Fibroblast of mammary gland (primary cell): ENCODE results near the gene CIPC.

Experiments used
- DNase-seq: peaks from one replicate; pipeline ENCODE4 v3.0.0-alpha.2; 2010; ENCODE audit warnings: low read depth
- H3K4me3 ChIP-seq: 2 replicates; pipeline ENCODE4 v1.5.1; 2011; ENCODE audit warnings: low read depth, mild to moderate bottlenecking, low read length, moderate library complexity; ENCODE audit not compliant: control insufficient read depth
- CTCF ChIP-seq: conservative IDR thresholded peaks from 2 replicates; pipeline ENCODE4 v1.5.1; 2011; ENCODE audit warnings: low read depth, low read length, inconsistent platforms; ENCODE audit not compliant: control insufficient read depth, insufficient read depth

The CIPC gene

GRCh38 chr14:77120771-77121743 lies 23.0 kb downstream of the CIPC start:
- TF ChIP-seq CTCF = no peak
- H3K4me3 ChIP-seq = no peak overlapping the region
- DNase-seq = no peak

- no peak for TF ChIP-seq CTCF
- H3K4me3 ChIP-seq = no peak overlapping the region
- no peak for DNase-seq
Observed at GRCh38 chr14:77122526-77123125, 24.6 kb downstream of the CIPC start.

GRCh38 chr14:77123381-77124325 lies 25.6 kb downstream of the CIPC start:
- no peak overlapping the region for H3K4me3 ChIP-seq
- TF ChIP-seq CTCF = no peak
- no peak for DNase-seq

GRCh38 chr14:77124345-77125280 lies 26.6 kb downstream of the CIPC start:
- no peak for TF ChIP-seq CTCF
- peak overlapping the region; percentile 41 for H3K4me3 ChIP-seq
- peak; percentile 25 for DNase-seq

- DNase-seq = no peak
- no peak overlapping the region for H3K4me3 ChIP-seq
Observed at GRCh38 chr14:77125281-77125801, 27.3 kb downstream of the CIPC start.

More at GRCh38 chr14:77125281-77125801, 27.3 kb downstream of the CIPC start:
- no peak for TF ChIP-seq CTCF
